Thyroid gland (tissue), 4 donors: ENCODE results near the gene ZFYVE1. TPM values are rescaled to one million over a fixed set of nuclear protein-coding genes. Genes with fewer than 3 reads are reported as not detected.

Experiments used
- DNase-seq, 2 donors: peaks; one replicate each; pipeline ENCODE4 v3.0.0-alpha.2; 2019
- H3K27ac ChIP-seq, 3 donors: fragments of 200-600 bp; sonication (generic); 1 replicate in 2 of 3; 2 replicates in 1 of 3; pipeline ENCODE4 v1.5.1; 2016 to 2019; ENCODE audit warnings: mild to moderate bottlenecking in 1 of 3, moderate library complexity in 1 of 3
- H3K27me3 ChIP-seq: fragments of 200-600 bp; sonication (generic); one replicate; pipeline ENCODE4 v1.5.1; 2019
- H3K36me3 ChIP-seq, 2 donors: fragments of 200-600 bp; sonication (generic); one replicate each; pipeline ENCODE4 v1.5.1; 2016 to 2019
- H3K4me1 ChIP-seq, 2 donors: fragments of 200-600 bp; sonication (generic); one replicate each; pipeline ENCODE4 v1.5.1; 2017 to 2019
- H3K4me3 ChIP-seq, 3 donors: fragments of 200-600 bp; sonication (generic); replicated peaks in 1 of 3; 1 replicate in 2 of 3; 2 replicates in 1 of 3; pipeline ENCODE4 v1.5.1; 2016; ENCODE audit warnings: mild to moderate bottlenecking in 1 of 3
- H3K9me3 ChIP-seq: fragments of 200-600 bp; sonication (generic); one replicate; pipeline ENCODE4 v1.5.1; 2017
- POLR2A ChIP-seq, 2 donors: fragments of 450-650 bp; IDR thresholded peaks; one replicate each; pipeline ENCODE4 v1.6.1; 2017; ENCODE audit warnings: antibody characterized with exemption in 2 of 2, mild to moderate bottlenecking in 2 of 2, moderate library complexity in 1 of 2
- WGBS, 2 donors: methylation state at CpG; one replicate each; pipeline ENCODE4 v1.1.5; 2017; 5-methylcytosine and 5-hydroxymethylcytosine counted together
- intact Hi-C: fragments of 100-400 bp; cut with DNase I; formaldehyde crosslinking; loops from one replicate; pipeline ENCODE4 v1.15.1; 2023
- total RNA-seq, 4 donors: library from RNA; depleted of rRNA; stranded (reverse); fragments of >200 nt; gene quantifications; one replicate each; pipeline ENCODE4 v1.2.3, GENCODE V29; 2016
- TF ChIP-seq, protein P1 (sequence below), 6 experiments: fragments of 200-600 bp in 3 of 6; fragments of 450-650 bp in 3 of 6; sonication (generic) in 3 of 6; IDR thresholded peaks; one replicate each; pipeline ENCODE4 v1.5.1; 2016 to 2019; ENCODE audit warnings: antibody characterized with exemption in 6 of 6, mild to moderate bottlenecking in 2 of 6, inconsistent platforms in 1 of 6, moderate library complexity in 1 of 6

Gene ZFYVE1
- total RNA-seq, 4 donors from 2014 or later: 21.9 to 29.2 (median 27.1) TPM

GRCh38 chr14:72946491-72946890 is 80.4 kb downstream of the ZFYVE1 start:
- H3K27ac ChIP-seq: no peak overlapping the region
- H3K4me3 ChIP-seq: no peak overlapping the region
- DNase-seq: no peak
- H3K27me3 ChIP-seq: no peaks in the 10 kb centered on the region
- intact Hi-C loops: loop anchor here (5.0 to 10.0 kb wide), 2 partner anchors 52 to 429 kb away; partner anchors contain the start of gene DPF3
- no peaks in the 10 kb centered on the region for H3K4me1 ChIP-seq
- peaks cover 30 to 34% of the 10 kb centered on the region in 2 donors for H3K36me3 ChIP-seq
- H3K9me3 ChIP-seq: no peaks in the 10 kb centered on the region
- WGBS, 2 donors: 92 to 100% methylated on average over 8 of the region's 8 CpGs
- TF ChIP-seq, protein P1, sequence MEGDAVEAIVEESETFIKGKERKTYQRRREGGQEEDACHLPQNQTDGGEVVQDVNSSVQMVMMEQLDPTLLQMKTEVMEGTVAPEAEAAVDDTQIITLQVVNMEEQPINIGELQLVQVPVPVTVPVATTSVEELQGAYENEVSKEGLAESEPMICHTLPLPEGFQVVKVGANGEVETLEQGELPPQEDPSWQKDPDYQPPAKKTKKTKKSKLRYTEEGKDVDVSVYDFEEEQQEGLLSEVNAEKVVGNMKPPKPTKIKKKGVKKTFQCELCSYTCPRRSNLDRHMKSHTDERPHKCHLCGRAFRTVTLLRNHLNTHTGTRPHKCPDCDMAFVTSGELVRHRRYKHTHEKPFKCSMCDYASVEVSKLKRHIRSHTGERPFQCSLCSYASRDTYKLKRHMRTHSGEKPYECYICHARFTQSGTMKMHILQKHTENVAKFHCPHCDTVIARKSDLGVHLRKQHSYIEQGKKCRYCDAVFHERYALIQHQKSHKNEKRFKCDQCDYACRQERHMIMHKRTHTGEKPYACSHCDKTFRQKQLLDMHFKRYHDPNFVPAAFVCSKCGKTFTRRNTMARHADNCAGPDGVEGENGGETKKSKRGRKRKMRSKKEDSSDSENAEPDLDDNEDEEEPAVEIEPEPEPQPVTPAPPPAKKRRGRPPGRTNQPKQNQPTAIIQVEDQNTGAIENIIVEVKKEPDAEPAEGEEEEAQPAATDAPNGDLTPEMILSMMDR (IDR thresholded peaks at IDR 0.05): no peak
- no peak for TF ChIP-seq POLR2A (IDR thresholded peaks at IDR 0.05)

GRCh38 chr14:72945356-72946027 is 81.4 kb downstream of the ZFYVE1 start:
- 95 to 96% methylated on average over 13 of the region's 13 CpGs for WGBS, 2 donors
- H3K36me3 ChIP-seq: peaks cover 34 to 42% of the 10 kb centered on the region in 2 donors
- H3K27ac ChIP-seq: no peak overlapping the region
- DNase-seq: no peak
- no peaks in the 10 kb centered on the region for H3K27me3 ChIP-seq
- no peaks in the 10 kb centered on the region for H3K9me3 ChIP-seq
- H3K4me1 ChIP-seq: no peaks in the 10 kb centered on the region
- intact Hi-C loops: loop anchor here (5.0 to 10.0 kb wide), 2 partner anchors 51 to 428 kb away; partner anchors contain the start of gene DPF3
- H3K4me3 ChIP-seq: no peak overlapping the region
- TF ChIP-seq, protein P1 (IDR thresholded peaks at IDR 0.05): no peak
- no peak for TF ChIP-seq POLR2A (IDR thresholded peaks at IDR 0.05)

DNA sequence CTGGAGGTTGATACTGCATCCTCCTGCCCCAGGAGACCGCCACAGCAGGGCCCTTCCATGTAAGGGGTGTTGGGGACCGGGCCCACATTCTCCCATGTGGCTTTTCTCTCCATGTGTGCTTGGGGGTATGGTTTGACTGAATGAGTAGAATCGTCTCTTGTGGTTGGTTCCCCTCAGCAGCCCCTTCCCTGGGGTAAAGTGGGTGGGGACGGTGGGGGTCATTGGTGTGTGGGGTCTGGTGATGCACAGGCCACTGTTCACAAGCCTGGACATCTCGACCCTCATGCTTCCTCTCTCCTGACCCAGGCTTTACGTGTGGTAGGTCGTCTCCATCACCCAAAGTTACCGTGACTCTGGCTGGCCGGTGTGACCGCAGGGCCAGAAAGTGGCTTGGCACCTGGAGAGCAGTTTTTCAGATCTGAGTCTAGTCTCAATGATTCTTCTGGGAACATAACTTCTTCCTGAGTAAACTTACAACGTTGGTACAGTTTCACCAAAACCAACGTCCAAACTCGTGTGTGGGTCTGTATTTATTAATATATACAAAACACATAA is 83.0 kb downstream of the ZFYVE1 start:
- H3K9me3 ChIP-seq: no peaks in the 10 kb centered on the region
- H3K27me3 ChIP-seq: no peaks in the 10 kb centered on the region
- no peak for DNase-seq
- TF ChIP-seq, protein P1 (IDR thresholded peaks at IDR 0.05): no peak
- no peak for TF ChIP-seq POLR2A (IDR thresholded peaks at IDR 0.05)
- no peaks in the 10 kb centered on the region for H3K4me1 ChIP-seq
- no peak overlapping the region for H3K27ac ChIP-seq
- H3K36me3 ChIP-seq: peaks cover 44 to 50% of the 10 kb centered on the region in 2 donors
- H3K4me3 ChIP-seq: no peak overlapping the region
- intact Hi-C loops: loop anchor here (10.0 kb wide), 1 partner anchor 49 kb away; the partner anchor contains the start of gene DPF3
- WGBS, 2 donors: 89 to 97% methylated on average over 13 of the region's 13 CpGs

DNA sequence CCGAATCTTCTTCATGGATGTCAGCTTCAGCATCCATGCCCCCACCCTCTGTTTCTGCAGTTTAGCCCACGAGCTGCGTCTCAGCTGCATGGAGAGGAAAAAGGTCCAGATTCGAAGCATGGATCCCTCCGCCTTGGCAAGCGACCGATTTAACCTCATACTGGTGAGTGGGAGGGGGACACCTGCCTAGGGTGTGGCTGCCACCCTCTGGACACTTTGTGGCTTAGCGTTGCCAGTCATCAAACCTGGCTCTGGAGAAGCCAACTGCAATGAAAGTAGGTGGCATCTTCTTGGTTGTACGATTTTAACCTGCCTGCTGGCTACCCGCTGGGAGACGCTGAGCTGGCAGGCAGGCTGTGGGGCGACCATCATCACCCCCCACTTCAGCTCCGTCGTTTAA is 84.0 kb downstream of the ZFYVE1 start:
- intact Hi-C loops: loop anchor here (10.0 kb wide), 1 partner anchor 48 kb away; the partner anchor contains the start of gene DPF3
- no peaks in the 10 kb centered on the region for H3K9me3 ChIP-seq
- DNase-seq: no peak
- TF ChIP-seq, protein P1 (IDR thresholded peaks at IDR 0.05): no peak
- H3K27ac ChIP-seq: no peak overlapping the region
- H3K27me3 ChIP-seq: no peaks in the 10 kb centered on the region
- no peak overlapping the region for H3K4me3 ChIP-seq
- 96 to 98% methylated on average over 14 of the region's 14 CpGs for WGBS, 2 donors
- H3K4me1 ChIP-seq: no peaks in the 10 kb centered on the region
- H3K36me3 ChIP-seq: peaks cover 49 to 60% of the 10 kb centered on the region in 2 donors
